Sigmoid colon (tissue), 4 donors: ENCODE results near the gene PCK1.

Experiments
- POLR2AphosphoS5 ChIP-seq, 4 donors: sonication (generic); formaldehyde crosslinking; IDR thresholded peaks; one replicate each; pipeline ENCODE4 v1.6.1; 2017; ENCODE audit warnings: antibody characterized with exemption in 4 of 4
- TF ChIP-seq, protein P1 (sequence below), 4 experiments: fragments of 450-650 bp in 3 of 4; fragments of 200-600 bp in 1 of 4; IDR thresholded peaks; one replicate each; pipeline ENCODE4 v1.5.1; 2016 to 2019; ENCODE audit warnings: antibody characterized with exemption in 4 of 4, mild to moderate bottlenecking in 3 of 4, moderate library complexity in 2 of 4

DNA sequence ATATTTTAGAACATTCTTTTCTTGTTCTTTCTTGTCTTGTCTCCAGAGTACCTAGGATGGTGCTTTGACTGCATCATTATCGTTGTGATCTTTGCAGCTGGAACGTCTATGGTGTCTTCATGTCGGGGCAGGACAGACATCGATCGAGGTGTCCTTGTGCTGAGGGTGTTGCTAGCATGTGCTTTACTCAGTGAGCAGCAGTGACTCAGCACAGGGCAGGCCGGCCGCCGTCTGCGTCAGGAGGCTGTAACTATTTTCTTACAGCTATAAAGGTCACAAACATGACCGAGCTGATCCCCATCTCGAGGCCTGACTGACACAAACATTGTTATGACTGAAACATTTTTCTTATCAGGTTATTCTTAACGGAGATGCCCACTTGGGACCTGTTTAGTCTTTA is 21.0 kb upstream of the PCK1 start:
- no peak for TF ChIP-seq POLR2AphosphoS5 (IDR thresholded peaks at IDR 0.05)
- TF ChIP-seq, protein P1, sequence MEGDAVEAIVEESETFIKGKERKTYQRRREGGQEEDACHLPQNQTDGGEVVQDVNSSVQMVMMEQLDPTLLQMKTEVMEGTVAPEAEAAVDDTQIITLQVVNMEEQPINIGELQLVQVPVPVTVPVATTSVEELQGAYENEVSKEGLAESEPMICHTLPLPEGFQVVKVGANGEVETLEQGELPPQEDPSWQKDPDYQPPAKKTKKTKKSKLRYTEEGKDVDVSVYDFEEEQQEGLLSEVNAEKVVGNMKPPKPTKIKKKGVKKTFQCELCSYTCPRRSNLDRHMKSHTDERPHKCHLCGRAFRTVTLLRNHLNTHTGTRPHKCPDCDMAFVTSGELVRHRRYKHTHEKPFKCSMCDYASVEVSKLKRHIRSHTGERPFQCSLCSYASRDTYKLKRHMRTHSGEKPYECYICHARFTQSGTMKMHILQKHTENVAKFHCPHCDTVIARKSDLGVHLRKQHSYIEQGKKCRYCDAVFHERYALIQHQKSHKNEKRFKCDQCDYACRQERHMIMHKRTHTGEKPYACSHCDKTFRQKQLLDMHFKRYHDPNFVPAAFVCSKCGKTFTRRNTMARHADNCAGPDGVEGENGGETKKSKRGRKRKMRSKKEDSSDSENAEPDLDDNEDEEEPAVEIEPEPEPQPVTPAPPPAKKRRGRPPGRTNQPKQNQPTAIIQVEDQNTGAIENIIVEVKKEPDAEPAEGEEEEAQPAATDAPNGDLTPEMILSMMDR (IDR thresholded peaks at IDR 0.05), result no peak
